CD4-positive, alpha-beta T cell treated with Interleukin-6 for 4 hours (primary cell): Measurements from ENCODE around the gene POFUT2.

Experiments used
- DNase-seq: peaks from one replicate; pipeline ENCODE4 v3.0.0-alpha.2; 2020; ENCODE audit warnings: mixed read lengths

The POFUT2 gene

DNA sequence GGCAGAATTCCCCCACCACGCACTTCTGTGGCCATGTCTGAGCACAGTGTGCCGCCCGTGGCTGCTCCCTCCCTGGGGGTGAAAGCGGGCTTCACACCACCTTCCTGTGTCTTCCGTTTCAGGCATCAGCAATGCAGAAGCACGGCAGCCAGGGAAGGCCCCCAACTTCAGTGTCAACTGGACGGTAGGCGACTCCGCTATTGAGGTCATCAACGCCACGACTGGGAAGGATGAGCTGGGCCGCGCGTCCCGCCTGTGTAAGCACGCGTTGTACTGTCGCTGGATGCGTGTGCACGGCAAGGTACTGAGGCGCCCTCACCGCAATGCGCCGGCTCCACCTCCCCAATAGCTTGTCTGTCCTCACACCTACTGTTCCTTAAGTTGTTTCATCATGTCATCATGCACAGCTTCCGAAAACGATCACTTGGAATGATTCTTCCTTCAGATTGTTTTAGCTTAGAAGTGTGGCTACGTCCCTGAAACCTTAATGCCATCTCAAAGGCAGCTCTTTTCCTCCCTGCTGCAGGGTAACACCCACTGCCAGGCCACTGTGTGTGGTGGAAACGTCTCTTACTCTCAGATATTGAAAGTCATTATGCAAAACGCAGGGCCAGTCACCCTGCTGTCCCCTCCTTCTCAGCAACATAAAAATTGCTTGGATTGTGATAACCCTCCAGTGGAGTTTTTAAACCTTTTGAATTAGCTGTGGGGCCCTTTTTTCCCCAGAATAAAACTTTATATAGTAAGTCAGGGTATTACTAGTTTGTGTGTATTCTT, 66.8 kb downstream of the POFUT2 start:
- DNase-seq, result no peak

DNA sequence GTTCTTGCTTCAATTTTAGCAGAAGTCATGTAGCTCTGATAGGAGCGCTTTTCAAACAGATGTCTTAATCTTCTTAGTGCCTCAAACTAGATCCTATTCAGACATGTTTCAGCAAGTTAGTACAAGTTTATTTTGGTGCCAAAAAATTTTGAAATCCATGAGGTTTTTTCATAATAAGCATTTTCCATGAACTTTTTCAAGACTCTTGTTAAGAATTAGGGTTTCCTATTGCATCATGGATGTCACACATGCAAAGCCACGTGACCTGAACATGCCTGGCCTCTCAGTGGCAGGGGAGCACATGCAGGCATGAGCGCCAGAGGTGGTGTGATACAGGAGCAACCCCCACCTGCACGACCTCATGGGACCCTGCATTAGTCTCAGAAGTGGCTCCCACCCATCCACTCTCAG, 67.6 kb downstream of the POFUT2 start:
- no peak for DNase-seq

DNA sequence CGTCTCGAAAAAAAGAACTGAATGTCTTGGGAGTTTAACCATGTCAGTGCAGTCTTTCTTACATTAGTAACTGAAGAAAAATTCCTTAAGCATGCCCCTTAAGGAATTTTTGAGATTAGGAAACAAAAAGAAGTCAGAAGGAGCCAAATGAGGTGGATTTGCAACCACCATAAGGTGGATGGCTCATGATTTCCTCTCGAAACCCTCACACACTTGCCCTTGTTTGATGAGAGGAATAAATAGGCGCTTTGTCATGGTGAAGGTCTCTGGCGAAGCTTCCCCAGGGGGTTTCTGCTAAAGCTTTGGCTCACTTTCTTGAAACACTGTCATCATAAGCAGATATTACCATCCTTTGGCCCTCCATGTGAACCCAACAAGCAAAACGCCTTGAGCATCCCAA, 68.2 kb downstream of the POFUT2 start:
- no peak for DNase-seq

DNA sequence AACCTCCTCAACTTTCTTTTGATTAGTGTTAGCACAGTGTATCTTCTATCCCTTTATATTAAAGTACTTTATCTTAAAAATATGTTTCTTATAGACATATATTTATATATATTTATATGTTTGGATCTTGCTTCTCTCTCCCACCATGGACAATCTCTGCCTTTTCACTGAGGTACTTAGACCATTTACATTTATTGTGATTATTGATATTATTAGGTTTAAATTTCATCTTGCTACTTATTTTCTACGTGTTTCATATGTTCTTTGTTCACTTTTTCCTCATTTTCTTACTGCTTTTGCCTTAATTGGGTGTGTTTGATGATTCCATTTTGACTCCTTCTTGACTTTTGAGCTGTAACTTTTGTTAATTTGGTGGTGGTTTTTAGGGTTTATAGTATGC, 70.7 kb downstream of the POFUT2 start:
- no peak for DNase-seq

DNA sequence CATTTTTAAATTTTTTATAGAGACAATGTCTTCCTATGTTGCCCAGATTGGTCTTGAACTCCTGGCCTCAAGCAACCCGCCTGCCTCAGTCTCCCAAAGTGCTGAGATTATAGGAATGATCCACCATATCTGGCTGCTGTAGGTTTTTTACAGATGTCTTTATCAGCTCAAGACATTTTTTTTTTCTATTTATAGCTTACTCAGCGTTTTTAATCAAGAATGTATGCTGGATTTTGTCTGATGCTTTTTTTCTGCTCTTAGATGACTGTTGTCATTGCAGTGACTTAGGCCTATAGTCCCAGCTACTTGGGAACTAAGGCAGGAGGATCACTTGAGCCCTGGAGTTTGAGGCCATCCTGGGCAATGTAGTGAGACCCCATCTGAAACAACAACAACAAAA, 72.5 kb downstream of the POFUT2 start:
- no peak for DNase-seq
